Measurements from ENCODE around the gene MARCO.
"Not testable (repeated sequence)": the region's sequence is repeated elsewhere in the genome, so short reads cannot be mapped to it uniquely, and the experiment has no call there.

MARCO gene

DNA sequence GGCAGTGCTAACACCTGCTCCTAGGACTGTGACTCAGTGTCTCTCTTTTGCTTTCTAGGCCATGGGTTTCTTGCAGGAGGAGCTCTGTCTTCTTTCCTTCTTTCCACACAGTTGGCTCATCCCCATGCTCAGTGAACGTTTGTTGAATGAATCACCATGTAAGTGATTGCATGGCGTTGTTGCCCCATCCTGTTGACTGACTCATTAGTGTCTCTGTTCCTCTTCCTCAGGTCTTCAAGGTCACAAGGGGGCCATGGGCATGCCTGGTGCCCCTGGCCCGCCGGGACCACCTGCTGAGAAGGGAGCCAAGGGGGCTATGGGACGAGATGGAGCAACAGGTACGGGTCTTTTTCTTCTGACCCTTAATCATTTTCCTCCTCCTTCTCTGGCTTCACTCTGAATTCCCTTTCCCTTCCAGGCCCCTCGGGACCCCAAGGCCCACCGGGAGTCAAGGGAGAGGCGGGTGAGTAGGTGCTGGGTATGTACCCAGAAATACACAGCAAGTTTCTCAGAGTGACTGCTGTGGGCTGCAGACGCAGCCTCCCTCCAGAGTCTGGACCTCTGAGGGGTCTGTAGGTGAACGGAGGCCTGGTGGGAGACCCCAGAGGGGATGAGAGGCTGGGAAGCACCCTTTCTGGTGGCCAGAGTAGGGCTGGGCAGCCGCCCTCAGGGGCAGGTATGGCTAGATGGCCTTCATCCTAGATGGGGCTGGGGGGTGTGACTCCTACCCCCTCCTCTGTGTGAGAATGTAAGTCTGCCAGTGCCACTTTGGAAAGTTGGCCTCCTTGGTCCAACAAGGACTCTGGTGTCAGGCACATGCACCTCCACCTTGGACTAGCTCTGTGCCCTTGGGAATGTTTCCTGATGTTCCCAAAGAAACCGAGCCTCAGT is 32.4 kb downstream of the MARCO start:
- no peak for DNase-seq (ENCODE audit: low read depth, low spot score)

- no peak for DNase-seq (ENCODE audit: low read depth, low spot score)
Observed at GRCh38 chr2:118975133-118975532, 33.1 kb downstream of the MARCO start.

GRCh38 chr2:118978064-118978463 is 36.1 kb downstream of the MARCO start:
- no peak for DNase-seq (ENCODE audit: low read depth, low spot score)

DNA sequence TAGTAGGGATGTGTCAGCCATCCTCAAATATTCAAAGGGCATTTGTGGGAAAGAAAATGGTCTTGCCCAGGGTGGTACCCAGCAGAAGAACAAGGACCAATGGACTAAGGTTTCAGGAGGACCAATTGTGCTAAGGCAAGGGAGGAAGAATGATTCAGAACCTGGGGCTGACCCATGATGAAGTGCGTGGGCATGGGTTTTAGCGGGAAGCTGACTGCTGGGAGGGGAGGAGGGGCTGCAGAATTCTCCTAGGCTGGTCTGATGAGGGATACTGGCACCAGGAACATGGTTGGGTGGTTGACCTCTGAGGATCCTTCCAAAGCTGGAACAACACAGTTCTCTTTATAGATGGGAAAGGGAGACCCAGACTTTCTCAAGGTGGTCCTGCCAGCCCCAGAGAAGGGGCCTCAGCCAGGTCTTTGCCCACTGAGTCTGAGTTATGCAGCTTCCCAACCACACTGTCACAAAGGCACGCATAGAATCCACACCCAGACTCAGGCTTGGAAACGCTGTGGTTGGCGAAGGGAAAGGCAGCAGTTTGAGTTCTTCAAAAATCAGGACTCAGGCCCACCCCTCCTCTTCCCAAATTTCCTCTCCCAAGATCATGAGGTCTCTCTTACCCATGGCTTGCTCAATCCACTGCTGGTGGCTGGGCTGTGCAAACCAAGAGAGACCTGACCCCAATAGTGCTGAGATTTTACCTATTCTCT is 37.3 kb downstream of the MARCO start:
- no peak for DNase-seq (ENCODE audit: low read depth, low spot score)

DNA sequence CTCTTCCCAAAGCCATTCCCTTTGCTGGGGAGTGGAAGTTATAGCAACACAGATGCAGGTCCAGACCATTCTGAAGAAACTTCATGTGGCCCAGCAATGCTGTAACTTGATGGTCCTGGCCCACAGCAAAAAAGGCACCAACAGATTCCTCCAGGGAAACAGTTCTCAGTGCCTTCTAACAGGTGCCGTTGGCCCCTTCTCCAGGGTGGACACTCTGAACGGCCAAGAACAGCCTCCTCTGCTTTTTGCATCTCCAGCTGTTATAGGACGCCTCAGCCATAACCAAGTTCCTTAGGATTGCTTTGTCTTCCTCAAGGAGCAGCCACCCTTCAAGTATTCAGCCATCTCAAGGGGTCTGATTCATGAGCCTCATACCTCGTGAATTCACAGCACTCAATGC is 38.0 kb downstream of the MARCO start:
- DNase-seq (ENCODE audit: low read depth, low spot score): no peak

DNA sequence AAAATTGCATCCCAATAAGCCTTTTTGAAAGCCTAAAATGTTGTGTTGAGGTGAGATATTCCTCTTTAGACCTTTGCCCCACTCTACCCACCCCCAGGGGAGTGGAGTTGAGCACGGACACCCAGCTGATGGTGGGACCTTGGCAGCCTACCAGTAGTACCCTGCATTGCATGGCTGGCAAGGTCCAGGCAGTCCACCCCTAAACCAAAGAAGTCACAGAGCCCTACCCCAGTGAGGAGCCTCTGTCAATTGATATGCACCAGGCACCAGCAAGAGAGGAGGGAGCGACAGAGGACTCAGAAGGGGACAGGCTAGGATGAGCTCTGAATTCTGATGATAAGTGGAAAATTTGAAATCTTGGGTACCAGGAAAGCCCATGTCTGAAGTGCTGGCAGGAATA is 38.6 kb downstream of the MARCO start:
- no peak for DNase-seq (ENCODE audit: low read depth, low spot score)

GRCh38 chr2:118981632-118982031 is 39.6 kb downstream of the MARCO start:
- no peak for DNase-seq (ENCODE audit: low read depth, low spot score)

GRCh38 chr2:118982039-118982438 is 40.0 kb downstream of the MARCO start:
- DNase-seq (ENCODE audit: low read depth, low spot score): no peak

DNA sequence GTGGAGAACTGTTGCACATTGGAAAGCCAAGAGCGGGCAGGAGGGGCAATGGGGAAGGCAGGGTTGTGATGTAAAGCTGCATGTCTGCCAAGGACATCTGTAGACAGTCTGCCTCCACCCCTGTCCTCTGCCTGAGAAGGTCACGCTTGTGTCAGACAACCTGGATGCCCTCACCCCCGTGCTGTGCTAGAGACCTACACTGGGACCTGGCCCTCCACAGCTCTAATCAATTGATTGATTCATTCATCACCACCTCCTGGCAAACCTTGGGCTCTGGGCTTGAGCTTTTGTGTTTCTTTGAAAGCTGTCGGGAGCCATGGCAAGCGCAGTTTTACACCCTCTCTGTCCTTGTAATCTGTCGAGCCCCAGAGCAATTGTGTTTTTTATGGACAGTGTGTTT is 41.1 kb downstream of the MARCO start:
- DNase-seq (ENCODE audit: low read depth, low spot score): no peak

DNA sequence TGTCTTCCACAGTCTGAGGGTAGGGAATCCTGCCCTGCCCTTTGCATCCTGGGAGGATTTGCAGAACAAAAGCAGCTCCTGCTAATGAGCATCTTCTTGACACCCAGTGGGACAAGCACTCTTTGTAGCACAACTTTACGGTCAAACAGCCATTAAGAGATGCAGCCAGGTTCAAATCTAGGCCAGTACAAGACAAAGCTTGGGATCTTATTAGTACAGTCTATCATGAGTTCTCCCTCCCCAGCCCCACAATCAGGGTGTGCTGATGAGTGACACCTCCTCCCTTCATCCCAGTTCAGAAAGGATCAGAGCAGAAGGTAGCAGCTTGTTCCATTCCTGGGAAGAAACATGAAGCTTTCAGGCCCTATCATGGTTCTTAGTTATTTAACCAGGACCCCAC is 41.9 kb downstream of the MARCO start:
- no peak for DNase-seq (ENCODE audit: low read depth, low spot score)

GRCh38 chr2:118986738-118987137 is 44.7 kb downstream of the MARCO start:
- DNase-seq (ENCODE audit: low read depth, low spot score): no peak

DNA sequence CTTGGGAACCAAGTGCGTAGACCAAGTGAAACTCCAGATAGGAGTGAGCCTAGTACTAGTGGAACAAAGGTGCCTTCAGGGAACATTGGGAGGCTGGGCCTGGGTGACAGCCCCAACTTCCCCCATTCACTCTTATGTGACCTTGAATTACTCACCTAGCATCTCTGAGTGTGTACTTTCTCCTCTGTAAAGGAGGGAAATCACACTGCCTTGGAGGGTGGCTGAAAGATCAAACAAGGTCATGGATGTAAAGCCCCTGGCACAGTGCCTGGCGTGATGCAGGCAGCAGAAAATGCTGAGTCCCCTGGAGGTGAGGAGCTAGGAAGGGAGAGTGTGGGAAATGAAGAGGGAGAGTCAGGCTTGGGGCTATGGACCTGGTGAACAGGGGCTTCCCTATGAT is 45.9 kb downstream of the MARCO start:
- no peak for DNase-seq (ENCODE audit: low read depth, low spot score)

- DNase-seq (ENCODE audit: low read depth, low spot score): no peak
Observed at GRCh38 chr2:118988706-118989105, 46.7 kb downstream of the MARCO start.

- no peak for DNase-seq (ENCODE audit: low read depth, low spot score)
Observed at GRCh38 chr2:118989481-118989880, 47.5 kb downstream of the MARCO start.

GRCh38 chr2:118990757-118991545 is 49.0 kb downstream of the MARCO start:
- no peak for DNase-seq (ENCODE audit: low read depth, low spot score)

DNA sequence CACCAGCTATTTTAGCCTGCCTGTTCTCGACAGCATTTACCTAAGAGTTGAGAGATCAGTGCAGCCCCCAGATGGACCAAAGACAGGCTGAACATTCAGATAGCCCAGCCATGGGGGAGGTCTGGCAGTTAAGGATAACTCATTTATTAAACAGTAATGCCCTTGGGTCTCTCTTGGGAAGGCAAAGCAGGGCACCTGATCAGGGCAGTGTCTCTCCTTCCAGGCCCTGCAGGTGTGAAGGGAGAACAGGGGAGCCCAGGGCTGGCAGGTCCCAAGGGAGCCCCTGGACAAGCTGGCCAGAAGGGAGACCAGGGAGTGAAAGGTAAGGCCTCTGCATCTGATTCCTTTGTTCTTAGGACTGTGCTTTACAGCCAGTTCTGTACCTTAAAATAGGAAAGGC is 49.6 kb downstream of the MARCO start:
- no peak for DNase-seq (ENCODE audit: low read depth, low spot score)

GRCh38 chr2:118992740-118993391 is 50.9 kb downstream of the MARCO start:
- no peak for DNase-seq (ENCODE audit: low read depth, low spot score)

DNA sequence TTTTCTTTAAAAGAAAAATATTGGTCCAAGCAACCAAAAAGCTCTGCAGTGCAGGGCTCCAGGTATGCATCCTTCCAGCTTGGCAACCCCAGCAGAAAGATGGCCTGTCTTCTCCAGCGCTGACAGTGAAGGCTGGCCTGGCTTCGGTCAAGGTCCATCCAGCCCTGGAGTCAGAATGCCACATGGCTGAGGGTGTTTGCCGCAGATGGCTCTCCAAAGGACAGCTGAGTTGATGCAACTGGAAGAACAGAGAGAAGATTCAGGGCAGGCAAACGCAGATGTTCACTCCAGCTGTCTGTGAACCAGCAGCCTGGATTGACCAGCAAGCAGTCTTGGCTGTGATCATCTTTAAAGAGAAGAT is 51.4 kb downstream of the MARCO start:
- DNase-seq (ENCODE audit: low read depth, low spot score): no peak

GRCh38 chr2:118994172-118994700 is 52.2 kb downstream of the MARCO start:
- DNase-seq (ENCODE audit: low read depth, low spot score): no peak

DNA sequence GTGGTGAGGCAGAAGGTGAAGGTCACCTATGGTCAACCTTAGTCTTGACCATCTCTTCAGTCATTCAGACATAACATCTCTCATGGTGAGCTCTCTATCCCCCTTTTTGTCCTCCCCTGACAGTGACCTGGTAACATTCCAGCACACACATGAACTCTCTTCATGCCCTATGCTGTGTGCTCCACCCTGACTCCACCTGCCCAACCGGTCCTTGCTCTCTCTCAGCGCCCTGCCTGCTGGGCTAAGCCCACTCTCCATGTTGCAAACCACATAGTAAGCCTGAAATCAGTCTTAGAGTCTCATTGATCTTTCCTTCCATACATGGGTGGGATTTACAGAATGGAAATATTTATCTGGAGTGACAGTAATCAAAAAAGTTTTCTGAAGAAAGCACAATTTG is 52.8 kb downstream of the MARCO start:
- no peak for DNase-seq (ENCODE audit: low read depth, low spot score)

DNA sequence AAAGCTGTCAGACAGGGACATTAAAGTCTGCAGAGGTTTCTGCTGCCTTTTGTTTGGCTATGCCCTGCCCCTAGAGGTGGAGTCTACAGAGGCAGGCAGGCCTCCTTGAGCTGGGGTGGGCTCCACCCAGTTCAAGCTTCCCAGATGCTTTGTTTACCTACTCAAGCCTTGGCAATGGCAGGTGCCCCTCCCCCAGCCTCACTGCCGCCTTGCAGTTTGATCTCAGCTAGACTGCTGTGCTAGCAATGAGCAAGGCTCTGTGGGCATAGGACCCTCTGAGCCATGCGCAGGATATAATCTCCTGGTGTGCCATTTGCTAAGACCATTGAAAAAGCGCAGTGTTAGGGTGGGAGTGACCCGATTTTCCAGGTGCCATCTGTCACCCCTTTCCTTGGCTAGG is 61.9 kb downstream of the MARCO start:
- DNase-seq (ENCODE audit: low read depth, low spot score): not testable (repeated sequence)

DNA sequence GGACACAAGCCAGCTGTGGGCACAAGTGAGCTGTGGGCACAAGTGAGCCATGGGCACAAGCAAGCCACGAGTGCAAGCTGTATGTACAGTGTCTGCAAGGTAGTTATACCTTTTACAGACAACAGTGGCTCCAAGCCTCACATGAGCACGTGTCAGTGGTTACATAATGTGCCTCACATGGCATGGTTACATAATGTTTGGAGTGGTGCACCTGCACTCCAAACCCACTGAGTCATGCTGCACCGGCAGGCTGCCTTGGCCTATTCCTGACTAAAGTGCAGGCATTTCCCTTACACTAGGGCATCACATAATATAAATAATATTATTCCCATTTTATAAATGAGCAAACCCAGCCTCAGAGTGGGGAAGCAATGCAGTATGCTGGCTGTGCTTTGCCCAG is 62.6 kb downstream of the MARCO start:
- no peak for DNase-seq (ENCODE audit: low read depth, low spot score)
